Fibroblast of lung (primary cell): ENCODE results near the gene CTSW. TPM values are rescaled to one million over a fixed set of nuclear protein-coding genes. Genes with fewer than 3 reads are reported as not detected.

Experiments
- DNase-seq, 2 donors: peaks; one replicate each; pipeline versions ENCODE4 v3.0.0 to v3.0.0-alpha.2; 2010; ENCODE audit warnings: low read depth in 2 of 2
- H2AFZ ChIP-seq: 2 replicates; pipeline ENCODE4 v1.5.1; 2012; ENCODE audit warnings: low read length, control low read depth, inconsistent platforms
- H3K27ac ChIP-seq: 2 replicates; pipeline ENCODE4 v1.5.1; 2011; ENCODE audit warnings: low read length, control low read depth; ENCODE audit not compliant: insufficient read depth
- H3K27me3 ChIP-seq: 2 replicates; pipeline ENCODE4 v1.5.1; 2011; ENCODE audit warnings: mild to moderate bottlenecking, low read length; ENCODE audit not compliant: control insufficient read depth, insufficient read depth
- H3K36me3 ChIP-seq: 2 replicates; pipeline ENCODE4 v1.5.1; 2011; ENCODE audit warnings: low read length; ENCODE audit not compliant: control insufficient read depth, insufficient read depth
- H3K4me1 ChIP-seq: 2 replicates; pipeline ENCODE4 v1.5.1; 2011; ENCODE audit warnings: low read length; ENCODE audit not compliant: control insufficient read depth, insufficient read depth; ENCODE audit errors: extremely low read depth
- H3K4me2 ChIP-seq: 2 replicates; pipeline ENCODE4 v1.5.1; 2011; ENCODE audit warnings: low read length, control low read depth; ENCODE audit not compliant: insufficient read depth; ENCODE audit errors: extremely low read depth
- H3K4me3 ChIP-seq, 4 experiments: fragments of 200-600 bp in 1 of 4; sonication (generic) in 1 of 4; replicated peaks in 1 of 4; 2 replicates each; pipeline ENCODE4 v1.5.1; 2011 to 2016; ENCODE audit warnings: low read length in 4 of 4, low read depth in 3 of 4, mild to moderate bottlenecking in 3 of 4, control low read depth in 2 of 4, inconsistent platforms in 1 of 4, mixed read lengths in 1 of 4; ENCODE audit not compliant: insufficient read depth in 1 of 4; ENCODE audit errors: control extremely low read depth in 1 of 4
- H3K79me2 ChIP-seq: 2 replicates; pipeline ENCODE4 v1.5.1; 2012; ENCODE audit warnings: mild to moderate bottlenecking, low read length, inconsistent platforms; ENCODE audit not compliant: control insufficient read depth, insufficient read depth
- H3K9ac ChIP-seq: 2 replicates; pipeline ENCODE4 v1.5.1; 2011; ENCODE audit warnings: mild to moderate bottlenecking, low read length, control low read depth; ENCODE audit not compliant: insufficient read depth
- H3K9me3 ChIP-seq: 2 replicates; pipeline ENCODE4 v1.5.1; 2012; ENCODE audit warnings: low read depth, low read length; ENCODE audit not compliant: control insufficient read depth, insufficient read depth
- H4K20me1 ChIP-seq: 2 replicates; pipeline ENCODE4 v1.5.1; 2011; ENCODE audit warnings: low read length; ENCODE audit not compliant: control insufficient read depth, insufficient read depth; ENCODE audit errors: extremely low read depth
- CTCF ChIP-seq, 2 donors: IDR thresholded peaks in 1 of 2; conservative IDR thresholded peaks in 1 of 2; 1 replicate in 1 of 2; 2 replicates in 1 of 2; pipeline ENCODE4 v1.5.1; 2011 to 2012; ENCODE audit warnings: low read length in 2 of 2, control low read depth in 1 of 2, inconsistent platforms in 1 of 2, low read depth in 1 of 2, mild to moderate bottlenecking in 1 of 2
- EZH2 ChIP-seq: IDR thresholded peaks from 2 replicates; pipeline ENCODE4 v1.5.1; 2012; ENCODE audit warnings: low read length, control low read depth, mild to moderate bottlenecking; ENCODE audit errors: missing control alignments
- polyA plus RNA-seq, 2 donors: library from polyadenylated mRNA; depleted of rRNA in 1 of 2; stranded (reverse) in 1 of 2; unstranded in 1 of 2; fragments of >200 nt; gene quantifications; 2 replicates each; pipeline ENCODE4 v1.2.1, GENCODE V29; 2011 to 2012; ENCODE audit warnings: missing spikeins in 1 of 2
- total RNA-seq: library from RNA; depleted of rRNA; stranded (reverse); fragments of >200 nt; gene quantifications from 2 replicates; pipeline ENCODE4 v1.2.1, GENCODE V29; 2014

CTSW gene
- total and polyA plus RNA-seq, 2 donors (not counting 1 experiment from before 2014, with no cell fraction given), result not detected

- Histone ChIP-seq H3K4me1 (peaks cover 23% of the 10 kb centered on the region), H3K36me3 (peaks cover 45% of the 10 kb centered on the region), H3K9me3 (no peaks in the 10 kb centered on the region), H2AFZ (no peak overlapping the region), H3K79me2 (peaks cover 36% of the 10 kb centered on the region), H3K4me3 (no peak overlapping the region), H3K4me2 (no peak overlapping the region), H3K27me3 (no peaks in the 10 kb centered on the region), H4K20me1 (no peaks in the 10 kb centered on the region), H3K27ac (no peak overlapping the region), H3K9ac (no peak overlapping the region)
- no peak for TF ChIP-seq CTCF (conservative IDR thresholded peaks at IDR 0.05 in 1 of 2, IDR thresholded peaks at IDR 0.05 in 1 of 2; ENCODE audit: low read depth in 1 of 2, low read length in 2 of 2)
- no peak for DNase-seq
These were observed 10.7 kb upstream of the CTSW start for GRCh38 chr11:65868907-65869306.

- TF ChIP-seq EZH2 (no peak), CTCF (conservative IDR thresholded peaks at IDR 0.05 in 1 of 2, IDR thresholded peaks at IDR 0.05 in 1 of 2; ENCODE audit: low read depth in 1 of 2, low read length in 2 of 2) (no peak)
- peaks cover 37% of the 10 kb centered on the region for H3K36me3 ChIP-seq
These were observed 9.9 kb upstream of the CTSW start for GRCh38 chr11:65869643-65870306.

GRCh38 chr11:65870307-65870658 lies 9.4 kb upstream of the CTSW start:
- H3K36me3 ChIP-seq, result peaks cover 32% of the 10 kb centered on the region
- H3K27me3 ChIP-seq, result no peaks in the 10 kb centered on the region
- H3K9ac ChIP-seq, result no peak overlapping the region
- DNase-seq, result no peak
- TF ChIP-seq CTCF (conservative IDR thresholded peaks at IDR 0.05 in 1 of 2, IDR thresholded peaks at IDR 0.05 in 1 of 2; ENCODE audit: low read depth in 1 of 2, low read length in 2 of 2) (no peak), EZH2 (no peak)
- H3K4me1 ChIP-seq, result peaks cover 23% of the 10 kb centered on the region
- H4K20me1 ChIP-seq, result no peaks in the 10 kb centered on the region
- no peaks in the 10 kb centered on the region for H3K9me3 ChIP-seq
- no peak overlapping the region for H3K27ac ChIP-seq
- H2AFZ ChIP-seq, result no peak overlapping the region
- no peak overlapping the region for H3K4me2 ChIP-seq
- no peak overlapping the region for H3K4me3 ChIP-seq
- peaks cover 30% of the 10 kb centered on the region for H3K79me2 ChIP-seq

More at GRCh38 chr11:65869643-65870306, 9.9 kb upstream of the CTSW start:
- H3K9me3 ChIP-seq, result no peaks in the 10 kb centered on the region
- H2AFZ ChIP-seq, result no peak overlapping the region
- H3K79me2 ChIP-seq, result peaks cover 30% of the 10 kb centered on the region
- no peaks in the 10 kb centered on the region for H4K20me1 ChIP-seq
- H3K9ac ChIP-seq, result no peak overlapping the region
- no peak overlapping the region for H3K27ac ChIP-seq
- H3K4me3 ChIP-seq, result no peak overlapping the region
- H3K4me2 ChIP-seq, result no peak overlapping the region
- H3K4me1 ChIP-seq, result peaks cover 23% of the 10 kb centered on the region
- no peak for DNase-seq
- no peaks in the 10 kb centered on the region for H3K27me3 ChIP-seq
